A673 (cell line): ENCODE data around the gene NUMA1. TPM values are rescaled to one million over a fixed set of nuclear protein-coding genes. Genes with fewer than 3 reads are reported as not detected.

ENCODE experiments used
- BruUV-seq: library from RNA; stranded (reverse); fragments of 400-500 nt; replicated peaks from 2 replicates; lab custom pipeline; 2021; lab: Mats Ljungman, UMichigan
- CTCF ChIA-PET: fragments of 300-600 bp; sonication (Branson Sonifier 250); formaldehyde crosslinking; loops from one replicate; lab custom pipeline; 2022; ENCODE audit warnings: antibody characterized with exemption; lab: Charles Lee
- POLR2A ChIA-PET: fragments of 300-600 bp; sonication (Branson Sonifier 250); formaldehyde crosslinking; loops from one replicate; lab custom pipeline; 2022; ENCODE audit warnings: antibody characterized with exemption; ENCODE audit not compliant: low non-redundant PET; lab: Charles Lee
- DNase-seq: peaks from one replicate; pipeline ENCODE4 v3.0.0-alpha.2; 2015; ENCODE audit warnings: low spot score
- H3K27ac ChIP-seq: fragments of 200-600 bp; sonication (generic); 2 replicates; pipeline ENCODE4 v1.5.1; 2016; ENCODE audit warnings: mixed run types, low read depth, mild to moderate bottlenecking, mixed read lengths, antibody characterized with exemption, low read length; ENCODE audit not compliant: poor library complexity, severe bottlenecking
- H3K27me3 ChIP-seq: fragments of 200-600 bp; sonication (generic); replicated peaks from 2 replicates; pipeline ENCODE4 v1.6.1; 2017; ENCODE audit warnings: mixed run types, low read depth, mild to moderate bottlenecking, mixed read lengths, antibody characterized with exemption, low read length; ENCODE audit not compliant: insufficient read depth, poor library complexity
- H3K36me3 ChIP-seq: fragments of 200-600 bp; sonication (generic); 2 replicates; pipeline ENCODE4 v1.6.1; 2016; ENCODE audit warnings: mixed run types, mild to moderate bottlenecking, mixed read lengths, antibody characterized with exemption, low read length; ENCODE audit not compliant: insufficient read depth, poor library complexity, severe bottlenecking
- H3K4me1 ChIP-seq: fragments of 200-600 bp; sonication (generic); 2 replicates; pipeline ENCODE4 v1.6.1; 2017; ENCODE audit warnings: mixed run types, mild to moderate bottlenecking, mixed read lengths, antibody characterized with exemption, low read length; ENCODE audit not compliant: insufficient read depth, poor library complexity, severe bottlenecking
- H3K4me3 ChIP-seq: fragments of 200-600 bp; sonication (generic); 2 replicates; pipeline ENCODE4 v1.5.1; 2016; ENCODE audit warnings: low read depth, mixed run types, mild to moderate bottlenecking, mixed read lengths, low read length; ENCODE audit not compliant: poor library complexity, severe bottlenecking
- H3K9me3 ChIP-seq: fragments of 200-600 bp; sonication (generic); 2 replicates; pipeline ENCODE4 v1.6.1; 2016; ENCODE audit warnings: mixed run types, low read depth, mild to moderate bottlenecking, mixed read lengths, antibody characterized with exemption, low read length; ENCODE audit not compliant: poor library complexity, severe bottlenecking
- CTCF ChIP-seq: fragments of 300-800, 200-600 bp; sonication (generic); conservative IDR thresholded peaks from 2 replicates; pipeline ENCODE4 v1.5.1; 2017; ENCODE audit warnings: low read depth, mild to moderate bottlenecking, antibody characterized with exemption, low read length, moderate library complexity, mixed read lengths
- EZH2 ChIP-seq: fragments of 200-600 bp; sonication (generic); IDR thresholded peaks from 2 replicates; pipeline ENCODE4 v1.6.1; 2017; ENCODE audit warnings: borderline replicate concordance, low read depth, mild to moderate bottlenecking, mixed read lengths, antibody characterized with exemption, low read length; ENCODE audit not compliant: poor library complexity, severe bottlenecking
- intact Hi-C: fragments of 100-400 bp; cut with micrococcal nuclease; formaldehyde crosslinking; loops from one replicate; pipeline ENCODE4 v1.10.0; 2022; ENCODE audit not compliant: unreplicated experiment
- total RNA-seq: library from RNA; stranded (reverse); gene quantifications from 2 replicates; pipeline ENCODE4 v1.2.3, GENCODE V29; 2021

NUMA1 gene
- total RNA-seq, 1 experiment from 2014 or later: 216 TPM

DNA sequence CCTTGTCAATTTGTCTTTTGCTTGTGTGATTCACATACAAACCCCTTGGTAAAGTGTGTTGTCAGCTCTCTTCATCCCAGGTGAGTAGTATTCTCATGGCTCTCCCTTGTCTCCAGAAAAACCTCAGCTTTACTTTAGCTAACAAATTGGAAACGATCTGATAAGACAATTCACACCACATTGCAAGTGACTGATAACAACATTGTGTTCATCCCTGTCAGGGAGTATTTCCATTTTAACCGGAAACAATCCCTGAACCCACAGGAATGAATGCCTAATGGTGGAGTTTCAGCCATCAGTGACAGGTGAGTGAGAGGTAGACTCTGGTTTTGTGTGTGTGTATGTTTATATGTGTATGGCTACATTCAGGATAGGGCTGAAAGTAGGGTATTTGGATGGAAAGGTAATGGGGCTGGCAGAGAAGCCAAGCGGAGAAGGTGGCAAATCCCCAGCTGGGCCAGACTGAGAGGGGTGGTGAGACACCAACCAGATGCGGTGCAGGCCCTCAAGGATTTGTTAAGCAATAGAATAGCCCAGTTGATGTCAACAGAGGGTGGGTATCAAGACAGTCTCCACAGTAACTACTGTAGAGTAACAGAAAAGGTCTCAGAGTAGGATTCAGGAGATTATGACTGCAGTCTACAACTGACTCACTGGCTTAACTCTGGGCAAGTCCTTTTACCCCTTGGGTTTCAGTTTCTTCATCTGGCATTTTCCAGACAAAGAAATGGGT lies 7.9 kb upstream of the NUMA1 start:
- TF ChIP-seq CTCF: no peak
- no peak for TF ChIP-seq EZH2
- intact Hi-C loops: no loop called here
- Histone ChIP-seq H3K27me3 (no peaks in the 10 kb centered on the region), H3K4me1 (no peaks in the 10 kb centered on the region), H3K27ac (no peak overlapping the region), H3K9me3 (no peaks in the 10 kb centered on the region), H3K36me3 (no peaks in the 10 kb centered on the region), H3K4me3 (no peak overlapping the region)
- ChIA-PET CTCF (interaction anchor here (1.7 kb wide), 1 partner anchor 63 kb away, joined by 5 read pairs; no protein-coding TSS in a partner anchor), POLR2A (no interaction called here)
- no peak for DNase-seq
- no TSS peak for BruUV-seq

- no TSS peak for BruUV-seq
- intact Hi-C loops: no loop called here
- ChIA-PET POLR2A (no interaction called here), CTCF (no interaction called here)
- TF ChIP-seq EZH2 (no peak), CTCF (no peak)
- H3K4me3 ChIP-seq: no peak overlapping the region
- H3K27ac ChIP-seq: no peak overlapping the region
- no peaks in the 10 kb centered on the region for H3K9me3 ChIP-seq
- H3K27me3 ChIP-seq: no peaks in the 10 kb centered on the region
- no peak for DNase-seq
- H3K36me3 ChIP-seq: no peaks in the 10 kb centered on the region
- H3K4me1 ChIP-seq: peaks cover 7% of the 10 kb centered on the region
Measured at GRCh38 chr11:72085621-72086351, 5.4 kb upstream of the NUMA1 start.

DNA sequence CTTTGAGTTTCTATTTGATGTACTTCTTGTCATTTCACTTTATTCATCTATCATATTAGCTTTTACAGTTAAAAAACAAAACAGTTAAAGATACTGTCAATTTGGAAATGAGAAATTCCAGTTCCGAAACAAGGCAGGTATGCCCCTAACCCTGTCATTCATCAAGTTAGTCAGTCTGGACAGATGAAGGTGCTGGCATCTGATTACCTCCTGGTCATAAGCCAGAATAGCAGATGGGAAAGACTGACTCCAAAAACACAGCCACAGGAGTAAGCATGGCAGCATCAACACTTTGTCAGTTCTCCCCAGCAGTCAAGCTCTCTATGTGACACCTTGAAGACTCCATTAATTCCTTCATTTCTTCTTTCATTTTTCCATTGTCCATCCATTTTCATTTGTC lies 4.6 kb upstream of the NUMA1 start:
- BruUV-seq: no TSS peak
- ChIA-PET CTCF (no interaction called here), POLR2A (no interaction called here)
- H3K27ac ChIP-seq: no peak overlapping the region
- H3K4me1 ChIP-seq: peaks cover 7% of the 10 kb centered on the region
- H3K27me3 ChIP-seq: no peaks in the 10 kb centered on the region
- DNase-seq: no peak
- no peak overlapping the region for H3K4me3 ChIP-seq
- H3K9me3 ChIP-seq: no peaks in the 10 kb centered on the region
- no peak for TF ChIP-seq EZH2
- no peaks in the 10 kb centered on the region for H3K36me3 ChIP-seq
- intact Hi-C loops: no loop called here
